ENCODE data around the gene DBX2.
A peak's percentile ranks its signal among the peaks of the same experiment; 100 is the strongest.
"Not testable (repeated sequence)": the region's sequence is repeated elsewhere in the genome, so short reads cannot be mapped to it uniquely, and the experiment has no call there.

The DBX2 gene

GRCh38 chr12:45050751-45051571, at the start of gene DBX2:
DBX2 (minus strand) TSS chr12:45051099; CDS start chr12:45050927, 172 bp downstream.
- DNase-seq = no peak

GRCh38 chr12:45098766-45099165, 47.9 kb upstream of the DBX2 start:
- DNase-seq = no peak

GRCh38 chr12:45095417-45095816, 44.5 kb upstream of the DBX2 start:
- not testable (repeated sequence) for DNase-seq

- DNase-seq = no peak
Measured at GRCh38 chr12:45093051-45093450, 42.2 kb upstream of the DBX2 start.

GRCh38 chr12:45089411-45090075, 38.6 kb upstream of the DBX2 start:
- DNase-seq = no peak

GRCh38 chr12:45088608-45089007, 37.7 kb upstream of the DBX2 start:
- no peak for DNase-seq

- DNase-seq = not testable (repeated sequence)
Measured at GRCh38 chr12:45084248-45084647, 33.3 kb upstream of the DBX2 start.

- no peak for DNase-seq
Measured at GRCh38 chr12:45077251-45077650, 26.4 kb upstream of the DBX2 start.

- peak in 2 of 3 donors; percentile 5 to 11 for DNase-seq
Measured at GRCh38 chr12:45076417-45077026, 25.6 kb upstream of the DBX2 start.

- DNase-seq = no peak
Measured at GRCh38 chr12:45075587-45076282, 24.8 kb upstream of the DBX2 start.

GRCh38 chr12:45065125-45065626, 14.3 kb upstream of the DBX2 start:
- DNase-seq = no peak

GRCh38 chr12:45060976-45061375, 10.1 kb upstream of the DBX2 start:
- no peak for DNase-seq

GRCh38 chr12:45051572-45052125, 750 bp upstream of the DBX2 start:
- DNase-seq = no peak

GRCh38 chr12:45049912-45050750, 768 bp downstream of the DBX2 start:
- DNase-seq = no peak

- no peak for DNase-seq
Measured at GRCh38 chr12:45042599-45042998, 8.3 kb downstream of the DBX2 start.

GRCh38 chr12:45040977-45041376, 9.9 kb downstream of the DBX2 start:
- no peak for DNase-seq

- DNase-seq = no peak
Measured at GRCh38 chr12:45039757-45040156, 11.1 kb downstream of the DBX2 start.

GRCh38 chr12:45034861-45035265, 16.0 kb downstream of the DBX2 start:
- DNase-seq = no peak

GRCh38 chr12:45017916-45018315, 33.0 kb downstream of the DBX2 start:
- no peak for DNase-seq

GRCh38 chr12:45014396-45014795, 36.5 kb downstream of the DBX2 start:
- no peak for DNase-seq

- DNase-seq = no peak
Measured at GRCh38 chr12:45012749-45013148, 38.1 kb downstream of the DBX2 start.

- no peak for DNase-seq
Measured at GRCh38 chr12:45010059-45010458, 40.8 kb downstream of the DBX2 start.

All from suppressor macrophage treated with lipopolysaccharide for 1 hour (primary cell).